ENCODE measurements around the gene MXRA8. TPM values are rescaled to one million over a fixed set of nuclear protein-coding genes. Genes with fewer than 3 reads are reported as not detected.

Gene MXRA8
- total RNA-seq, 2 donors from 2014 or later: not detected

DNA sequence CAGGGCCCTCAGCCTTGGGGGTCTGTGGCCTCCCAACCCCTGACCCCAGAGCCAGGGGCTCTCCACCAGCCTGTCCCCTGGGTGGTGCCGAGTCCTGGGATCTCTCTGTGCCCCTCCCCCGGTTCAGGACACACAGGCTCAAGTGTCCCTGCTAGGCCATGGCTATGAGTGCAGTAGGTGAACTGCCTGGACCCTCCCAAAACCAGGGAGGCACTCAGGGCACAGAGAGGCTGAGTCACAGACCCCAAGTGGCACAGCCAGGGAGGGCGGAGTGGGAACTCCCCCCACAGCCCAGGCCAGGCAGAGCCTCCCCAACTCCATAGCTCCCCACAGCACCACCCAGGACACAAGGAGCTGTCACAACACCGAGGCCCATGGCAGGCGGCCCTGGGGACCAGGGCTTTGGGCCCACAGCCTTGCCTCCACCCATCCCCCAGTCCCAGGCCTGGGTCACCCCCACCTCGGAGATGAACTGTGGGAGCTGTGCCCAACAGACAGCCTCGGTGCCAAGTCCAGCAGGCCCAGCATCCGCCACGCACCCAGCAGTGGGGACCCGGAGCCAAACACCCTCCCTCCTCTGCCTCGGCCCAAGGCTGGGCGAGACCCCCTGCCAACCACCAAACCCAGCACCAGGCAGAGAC lies 12.4 kb downstream of the MXRA8 start:
- ATAC-seq (no peak), DNase-seq (ENCODE audit: low spot score) (no peak)
- Mint-ChIP-seq H3K4me3 (no peak overlapping the region), H3K4me1 (ENCODE audit: low read depth in 2 of 2) (peaks cover 0 to 12% of the 10 kb centered on the region in 2 donors), H3K9me3 (no peaks in the 10 kb centered on the region), H3K36me3 (no peaks in the 10 kb centered on the region), H3K27ac (no peak overlapping the region), H3K27me3 (no peaks in the 10 kb centered on the region)

DNA sequence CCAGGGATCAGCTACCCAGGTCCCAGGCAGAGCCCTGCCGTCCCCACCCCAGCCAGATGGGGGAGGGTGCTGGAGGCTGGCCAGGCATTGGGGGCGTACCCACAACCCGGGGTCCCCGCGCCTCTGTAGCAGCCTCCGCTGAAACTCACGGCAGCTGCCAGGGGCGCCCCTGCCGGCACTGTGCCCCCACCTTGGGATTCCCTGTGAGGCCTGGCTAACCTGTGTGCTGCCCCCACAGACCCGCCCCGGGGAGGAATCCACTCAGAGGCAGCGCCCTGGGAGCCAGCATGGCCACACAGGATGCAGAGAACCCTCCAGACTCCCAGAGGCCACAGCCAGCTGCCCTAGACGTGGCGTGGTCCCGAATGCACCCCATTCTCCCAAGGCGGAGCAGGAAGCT lies 13.0 kb downstream of the MXRA8 start:
- H3K27ac Mint-ChIP-seq: no peak overlapping the region
- peaks cover 0 to 13% of the 10 kb centered on the region in 2 donors for H3K4me1 Mint-ChIP-seq (ENCODE audit: low read depth in 2 of 2)
- DNase-seq (ENCODE audit: low spot score) (no peak), ATAC-seq (no peak)
- no peaks in the 10 kb centered on the region for H3K36me3 Mint-ChIP-seq
- no peaks in the 10 kb centered on the region for H3K27me3 Mint-ChIP-seq
- no peak overlapping the region for H3K4me3 Mint-ChIP-seq
- H3K9me3 Mint-ChIP-seq: no peaks in the 10 kb centered on the region

DNA sequence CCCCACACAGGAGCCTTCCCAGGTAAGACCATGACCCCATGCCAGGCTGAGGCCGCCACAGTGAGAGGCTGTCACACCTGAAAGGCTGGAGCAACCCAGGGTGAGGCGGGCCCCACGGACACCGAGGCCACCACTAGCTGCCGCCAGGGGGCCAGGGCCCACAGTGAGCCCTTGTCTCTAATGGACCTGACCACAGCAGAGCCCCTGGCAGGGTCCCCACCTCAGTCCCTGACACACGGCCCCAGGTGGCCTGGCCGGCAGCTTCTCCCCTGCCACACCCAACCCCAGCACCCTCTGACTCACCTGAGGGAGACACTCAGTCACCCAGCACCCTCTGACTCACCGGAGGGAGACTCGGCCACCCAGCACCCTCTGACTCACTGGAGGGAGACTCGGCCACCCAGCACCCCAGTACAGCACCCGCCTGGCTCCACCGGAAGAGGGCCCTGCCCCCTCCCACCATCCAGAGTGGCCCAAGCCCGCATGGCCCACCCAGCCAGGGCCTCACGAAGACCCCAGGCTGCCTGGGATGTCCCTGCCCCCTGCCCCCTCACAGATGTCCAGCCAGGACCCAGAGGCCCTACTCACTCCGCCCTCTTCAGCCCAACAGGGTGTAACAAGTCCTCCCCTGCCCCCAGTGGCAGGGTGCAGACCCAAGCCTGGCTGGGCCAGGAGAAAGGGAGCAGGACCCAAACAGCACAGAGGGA lies 13.5 kb downstream of the MXRA8 start:
- Mint-ChIP-seq H3K9me3 (no peaks in the 10 kb centered on the region), H3K4me3 (no peak overlapping the region), H3K27ac (no peak overlapping the region), H3K27me3 (no peaks in the 10 kb centered on the region), H3K36me3 (no peaks in the 10 kb centered on the region), H3K4me1 (ENCODE audit: low read depth in 2 of 2) (peaks cover 0 to 13% of the 10 kb centered on the region in 2 donors)
- no peak for DNase-seq (ENCODE audit: low spot score)
- ATAC-seq: no peak

DNA sequence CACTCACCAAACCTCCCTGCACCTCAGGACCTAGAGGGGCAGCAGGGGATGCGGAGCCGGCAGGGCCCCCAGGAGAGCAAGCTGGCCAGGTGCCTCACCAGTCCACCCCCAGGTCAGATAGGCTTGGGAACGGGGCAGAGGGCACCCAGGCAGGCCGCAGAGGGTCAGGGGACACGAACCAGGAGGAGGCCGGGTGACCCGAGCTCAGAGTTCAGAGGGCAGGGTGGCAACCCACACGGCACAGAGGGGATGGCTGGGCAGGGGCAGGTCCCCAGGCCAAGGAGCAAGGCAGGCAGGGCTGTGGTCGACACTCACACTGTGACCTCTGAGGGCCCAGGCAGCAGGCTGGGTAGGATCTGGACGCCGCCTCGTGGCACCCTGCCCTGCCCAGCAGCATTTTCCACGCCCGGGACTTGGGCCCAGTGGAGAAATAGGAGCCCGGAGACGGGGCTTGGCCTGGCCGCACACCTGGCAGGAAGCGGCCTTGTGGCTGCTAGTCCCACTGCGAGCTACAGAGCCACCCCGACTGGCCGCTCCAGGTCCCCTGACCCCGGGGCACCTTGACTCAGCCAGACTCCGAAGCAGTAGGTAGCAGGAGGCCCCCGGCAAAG lies 14.4 kb downstream of the MXRA8 start:
- peaks cover 0 to 15% of the 10 kb centered on the region in 2 donors for H3K4me1 Mint-ChIP-seq (ENCODE audit: low read depth in 2 of 2)
- no peaks in the 10 kb centered on the region for H3K9me3 Mint-ChIP-seq
- no peak overlapping the region for H3K4me3 Mint-ChIP-seq
- H3K27ac Mint-ChIP-seq: no peak overlapping the region
- DNase-seq (ENCODE audit: low spot score) (no peak), ATAC-seq (no peak)
- no peaks in the 10 kb centered on the region for H3K36me3 Mint-ChIP-seq
- no peaks in the 10 kb centered on the region for H3K27me3 Mint-ChIP-seq

DNA sequence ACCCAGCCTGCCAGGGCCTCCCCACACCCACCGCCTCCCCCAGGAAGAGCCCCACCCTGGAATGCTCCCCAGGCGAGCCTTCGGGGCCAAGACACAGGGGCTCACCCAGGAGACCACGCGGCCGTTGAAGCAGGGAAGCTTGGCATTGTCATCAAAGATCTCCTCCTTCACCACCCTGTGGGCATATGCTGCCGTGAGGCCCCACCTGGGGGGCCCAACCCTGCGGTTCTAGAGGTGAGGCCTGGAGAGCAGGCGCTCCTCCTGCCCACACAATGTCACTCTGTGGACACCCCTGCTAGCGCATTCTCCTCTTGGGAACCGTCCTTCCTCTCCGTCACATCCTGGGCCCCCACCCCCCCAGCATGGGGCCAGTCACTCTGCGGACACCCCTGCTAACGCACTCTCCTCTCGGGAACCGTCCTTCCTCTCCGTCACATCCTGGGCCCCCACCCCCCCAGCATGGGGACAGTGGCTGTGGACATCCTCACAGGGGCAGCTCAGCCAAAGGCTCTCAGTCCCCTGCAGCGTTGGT lies 15.7 kb downstream of the MXRA8 start:
- peaks cover 0 to 15% of the 10 kb centered on the region in 2 donors for H3K4me1 Mint-ChIP-seq (ENCODE audit: low read depth in 2 of 2)
- H3K9me3 Mint-ChIP-seq: no peaks in the 10 kb centered on the region
- no peaks in the 10 kb centered on the region for H3K27me3 Mint-ChIP-seq
- ATAC-seq: no peak
- no peak overlapping the region for H3K4me3 Mint-ChIP-seq
- no peaks in the 10 kb centered on the region for H3K36me3 Mint-ChIP-seq
- no peak for DNase-seq (ENCODE audit: low spot score)
- H3K27ac Mint-ChIP-seq: no peak overlapping the region

DNA sequence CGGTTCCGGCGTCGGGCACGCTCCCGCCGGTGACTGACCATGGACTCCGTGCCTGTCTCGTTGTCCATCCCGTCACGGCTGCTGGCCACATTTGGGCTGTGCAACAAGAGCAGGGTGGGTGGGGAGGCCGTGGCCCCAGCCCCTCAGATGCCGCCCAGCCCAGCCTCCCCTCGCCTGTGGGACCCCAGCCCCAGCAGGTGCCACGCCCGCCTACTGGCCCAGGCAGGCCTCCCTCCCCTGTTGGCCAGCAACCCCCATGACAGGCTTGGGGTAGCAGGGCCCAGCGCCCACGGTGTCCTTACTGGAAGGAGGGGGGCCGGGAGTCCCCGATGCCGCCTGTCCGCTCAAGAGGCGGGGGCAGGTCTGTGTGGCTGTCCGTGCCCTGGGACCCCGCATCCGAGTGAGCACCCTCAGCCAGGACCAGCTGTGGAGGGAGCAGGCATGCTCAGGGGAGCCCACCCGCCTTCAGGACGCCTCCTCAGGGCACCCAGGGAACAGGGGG lies 16.2 kb downstream of the MXRA8 start:
- Mint-ChIP-seq H3K36me3 (no peaks in the 10 kb centered on the region), H3K27me3 (no peaks in the 10 kb centered on the region), H3K4me1 (ENCODE audit: low read depth in 2 of 2) (peaks cover 0 to 12% of the 10 kb centered on the region in 2 donors), H3K27ac (no peak overlapping the region), H3K4me3 (no peak overlapping the region), H3K9me3 (no peaks in the 10 kb centered on the region)
- ATAC-seq (no peak), DNase-seq (ENCODE audit: low spot score) (no peak)

DNA sequence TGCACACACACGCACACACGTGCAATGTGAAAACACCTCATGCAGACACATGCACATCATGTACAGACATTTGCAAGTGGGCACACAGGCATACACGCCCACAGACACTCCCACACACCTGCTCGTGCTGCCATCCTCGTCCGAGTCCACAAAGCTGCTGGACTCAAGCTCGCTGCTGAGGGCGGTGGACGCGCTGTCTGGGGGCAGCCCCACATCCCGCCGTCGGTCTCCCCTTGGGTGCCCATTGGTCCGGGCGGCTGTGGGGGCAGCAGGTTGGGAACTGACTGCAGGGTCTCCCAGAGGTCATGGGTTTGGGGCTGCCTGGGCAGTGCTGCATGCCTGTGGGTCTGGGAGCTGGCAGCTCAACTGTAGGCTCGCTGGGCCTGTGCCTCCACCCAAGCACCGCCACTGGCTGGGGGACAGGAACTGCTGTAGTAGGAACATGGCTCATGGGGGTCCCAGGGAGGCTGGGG lies 16.8 kb downstream of the MXRA8 start:
- ATAC-seq (no peak), DNase-seq (ENCODE audit: low spot score) (no peak)
- Mint-ChIP-seq H3K27me3 (no peaks in the 10 kb centered on the region), H3K36me3 (no peaks in the 10 kb centered on the region), H3K4me1 (ENCODE audit: low read depth in 2 of 2) (peaks cover 0 to 9% of the 10 kb centered on the region in 2 donors), H3K27ac (no peak overlapping the region), H3K9me3 (no peaks in the 10 kb centered on the region), H3K4me3 (no peak overlapping the region)

DNA sequence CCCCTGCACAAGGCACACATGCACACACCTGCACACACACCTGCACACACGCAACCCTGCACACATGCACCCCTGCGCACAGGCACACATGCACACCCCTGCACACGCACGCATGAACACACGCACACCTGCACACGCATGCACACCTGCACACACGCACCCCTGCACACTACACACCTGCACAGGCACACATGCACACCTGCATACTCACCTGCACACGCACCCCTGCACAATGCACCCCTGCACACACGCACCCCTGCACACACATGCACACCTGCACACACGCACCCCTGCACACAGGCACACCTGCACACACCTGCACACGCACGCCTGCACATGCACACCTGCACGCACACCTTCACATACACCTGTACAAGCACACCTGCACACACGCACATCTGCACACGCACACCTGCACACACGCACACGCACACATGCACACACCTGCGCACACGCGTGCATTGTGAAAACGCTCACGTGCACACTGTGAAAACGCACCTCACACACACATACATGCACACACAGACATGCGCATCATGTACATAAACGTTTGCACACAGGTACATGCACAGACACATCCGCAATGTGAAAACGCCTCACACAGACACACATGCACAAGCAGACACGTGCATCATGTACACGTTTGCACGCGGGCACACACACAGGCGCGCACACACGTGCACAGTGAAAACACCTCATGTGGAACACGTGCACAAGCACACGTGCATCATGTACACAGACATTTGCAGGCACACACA lies 17.4 kb downstream of the MXRA8 start:
- ATAC-seq: no peak
- peaks cover 0 to 9% of the 10 kb centered on the region in 2 donors for H3K4me1 Mint-ChIP-seq (ENCODE audit: low read depth in 2 of 2)
- no peaks in the 10 kb centered on the region for H3K9me3 Mint-ChIP-seq
- no peaks in the 10 kb centered on the region for H3K36me3 Mint-ChIP-seq
- H3K27ac Mint-ChIP-seq: no peak overlapping the region
- no peak overlapping the region for H3K4me3 Mint-ChIP-seq
- no peak for DNase-seq (ENCODE audit: low spot score)
- H3K27me3 Mint-ChIP-seq: no peaks in the 10 kb centered on the region

DNA sequence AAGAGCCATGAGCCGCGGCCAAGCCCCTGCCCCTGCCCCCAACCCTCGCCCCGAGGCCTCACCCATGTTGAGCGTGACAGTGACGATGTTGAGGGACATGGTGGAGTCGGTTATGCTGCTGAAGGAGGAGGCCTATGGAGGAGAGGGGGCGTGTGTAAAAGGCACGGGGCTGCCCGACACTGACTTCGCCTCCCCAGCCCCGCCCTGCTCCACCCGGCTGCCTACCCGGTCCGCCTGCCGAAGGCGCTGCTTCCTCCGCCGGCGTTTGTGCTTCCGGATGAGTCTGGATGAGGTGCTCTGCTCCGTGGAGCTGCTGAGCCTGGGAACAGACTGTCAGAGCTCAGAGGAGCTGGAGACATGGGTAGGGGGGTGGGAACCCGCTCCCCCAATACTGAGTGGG lies 18.2 kb downstream of the MXRA8 start:
- no peak for DNase-seq (ENCODE audit: low spot score)
- Mint-ChIP-seq H3K4me1 (ENCODE audit: low read depth in 2 of 2) (peaks cover 0 to 9% of the 10 kb centered on the region in 2 donors), H3K4me3 (no peak overlapping the region), H3K9me3 (no peaks in the 10 kb centered on the region), H3K27ac (no peak overlapping the region), H3K27me3 (no peaks in the 10 kb centered on the region), H3K36me3 (no peaks in the 10 kb centered on the region)
- ATAC-seq: no peak

DNA sequence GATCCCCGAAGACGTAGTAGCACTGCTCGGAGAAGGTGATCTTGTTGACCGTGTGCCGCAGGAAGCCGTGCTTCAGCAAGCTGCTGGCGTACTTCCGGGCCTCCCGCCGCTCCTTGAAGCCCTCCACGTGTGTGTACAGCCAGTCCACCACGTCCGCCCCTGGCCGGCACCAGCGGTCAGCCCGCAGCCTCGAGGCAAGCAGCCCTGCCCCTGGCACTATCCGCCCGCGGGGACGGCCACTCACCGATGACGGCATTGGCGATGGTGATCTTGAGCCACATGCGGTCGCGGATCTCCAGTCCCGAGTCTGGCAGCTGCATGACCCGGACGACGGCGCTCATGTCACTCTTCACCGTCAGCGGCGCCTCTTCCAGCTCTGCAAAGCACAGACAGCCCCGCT lies 20.1 kb downstream of the MXRA8 start:
- Mint-ChIP-seq H3K4me1 (ENCODE audit: low read depth in 2 of 2) (peaks cover 0 to 6% of the 10 kb centered on the region in 2 donors), H3K27ac (no peak overlapping the region), H3K9me3 (no peaks in the 10 kb centered on the region), H3K4me3 (no peak overlapping the region), H3K36me3 (no peaks in the 10 kb centered on the region), H3K27me3 (no peaks in the 10 kb centered on the region)
- no peak for DNase-seq (ENCODE audit: low spot score)
- no peak for ATAC-seq

DNA sequence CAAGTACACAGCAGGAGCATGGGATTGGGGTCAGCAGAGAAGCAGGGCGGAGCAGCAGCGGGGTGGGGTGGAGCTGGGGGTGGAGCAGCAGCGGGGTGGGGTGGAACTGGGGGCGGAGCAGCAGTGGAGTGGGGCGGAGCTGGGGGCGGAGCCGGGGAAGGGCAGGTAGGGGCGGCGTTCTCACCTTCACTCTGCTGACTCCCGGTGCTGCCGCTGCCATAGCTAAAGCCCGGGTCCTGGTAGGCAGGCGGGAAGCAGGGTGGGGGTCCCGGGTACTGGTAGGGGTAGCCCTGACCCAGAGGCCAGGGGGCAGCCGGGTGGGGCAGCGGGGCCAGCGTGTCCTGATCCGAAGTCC lies 20.6 kb downstream of the MXRA8 start:
- DNase-seq (ENCODE audit: low spot score) (no peak), ATAC-seq (peak in 1 of 2 donors; percentile 43)
- Mint-ChIP-seq H3K4me1 (ENCODE audit: low read depth in 2 of 2) (peaks cover 0 to 6% of the 10 kb centered on the region in 2 donors), H3K27me3 (no peaks in the 10 kb centered on the region), H3K36me3 (no peaks in the 10 kb centered on the region), H3K27ac (no peak overlapping the region), H3K4me3 (no peak overlapping the region), H3K9me3 (no peaks in the 10 kb centered on the region)

DNA sequence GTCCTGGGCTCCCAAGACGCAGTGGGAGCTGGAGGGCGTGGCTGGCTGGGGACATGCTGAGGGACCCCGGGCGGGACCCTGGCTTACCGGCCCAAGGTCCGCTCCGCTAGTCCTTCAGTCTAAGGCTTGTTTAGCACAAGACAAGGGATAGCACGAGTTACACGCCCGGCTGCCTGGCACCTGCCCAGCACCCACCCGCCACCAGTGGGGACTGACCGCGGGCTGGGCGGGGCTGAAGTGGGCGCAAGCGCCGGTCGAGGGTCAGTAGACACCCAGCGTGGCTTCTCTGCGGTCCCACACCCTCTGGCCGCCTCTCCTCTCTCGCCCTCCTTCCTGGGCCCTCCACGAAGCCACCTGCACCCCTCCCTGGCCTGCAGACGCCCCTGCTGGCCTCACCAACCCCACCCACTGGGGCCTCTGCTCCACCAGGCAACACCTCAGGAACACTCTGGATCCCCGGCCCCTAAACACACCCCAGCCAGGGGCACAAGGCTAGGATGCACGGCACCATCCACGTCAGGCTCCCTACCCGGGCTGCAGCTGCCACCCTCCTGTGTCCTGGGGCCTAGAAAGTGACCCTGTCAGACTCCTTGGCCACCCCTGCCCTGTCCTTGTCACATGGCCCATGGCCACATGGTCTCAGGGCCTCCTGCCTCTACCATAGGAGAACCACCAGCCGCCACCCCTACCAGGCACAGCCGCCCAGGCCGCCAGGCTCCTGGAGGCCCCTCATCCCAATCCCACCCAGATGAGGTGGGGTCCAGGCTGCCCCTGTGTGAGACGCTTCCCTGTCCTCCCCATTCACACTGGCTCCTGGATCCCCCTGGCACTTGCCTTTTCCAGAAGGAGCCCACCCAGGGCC lies 21.2 kb downstream of the MXRA8 start:
- H3K4me3 Mint-ChIP-seq: no peak overlapping the region
- H3K27ac Mint-ChIP-seq: no peak overlapping the region
- ATAC-seq (no peak), DNase-seq (ENCODE audit: low spot score) (no peak)
- no peaks in the 10 kb centered on the region for H3K27me3 Mint-ChIP-seq
- peaks cover 0 to 6% of the 10 kb centered on the region in 2 donors for H3K4me1 Mint-ChIP-seq (ENCODE audit: low read depth in 2 of 2)
- H3K9me3 Mint-ChIP-seq: no peaks in the 10 kb centered on the region
- no peaks in the 10 kb centered on the region for H3K36me3 Mint-ChIP-seq

DNA sequence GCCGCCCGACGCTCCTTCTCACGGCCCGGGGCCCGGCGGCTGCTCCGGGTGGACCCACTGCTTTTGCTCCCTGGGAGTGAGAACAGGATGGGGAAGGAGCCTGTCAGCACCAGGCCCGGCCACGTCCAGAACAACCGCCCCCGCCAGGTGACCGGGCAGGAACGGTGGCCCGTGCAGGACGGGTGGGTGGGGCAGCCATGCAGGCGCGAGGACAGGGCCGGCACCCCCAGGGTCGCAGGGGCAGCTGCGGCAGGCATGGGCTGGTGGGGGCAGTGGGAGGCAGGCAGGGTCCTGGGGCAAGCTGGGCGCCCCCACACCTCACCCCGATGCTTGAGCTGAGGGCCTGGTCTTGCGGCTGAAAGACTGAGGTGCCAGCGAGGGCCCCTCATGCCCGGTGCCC lies 21.9 kb downstream of the MXRA8 start:
- H3K4me1 Mint-ChIP-seq (ENCODE audit: low read depth in 2 of 2): peaks cover 0 to 6% of the 10 kb centered on the region in 2 donors
- H3K27ac Mint-ChIP-seq: no peak overlapping the region
- no peaks in the 10 kb centered on the region for H3K27me3 Mint-ChIP-seq
- no peaks in the 10 kb centered on the region for H3K9me3 Mint-ChIP-seq
- no peak overlapping the region for H3K4me3 Mint-ChIP-seq
- no peak for ATAC-seq
- H3K36me3 Mint-ChIP-seq: no peaks in the 10 kb centered on the region
- DNase-seq (ENCODE audit: low spot score): no peak

Measured in natural killer cell treated with Interleukin-12 subunit alpha and Interleukin-12 subunit beta and Interleukin-15 and Interleukin-18, amount 100 ng/mL, for 72 hours (primary cell).